Astrocyte of the cerebellum (primary cell): ENCODE results near the gene ST3GAL3.

Source experiments
- DNase-seq: peaks from one replicate; pipeline ENCODE4 v3.0.0-alpha.2; 2011; ENCODE audit warnings: low read depth
- H3K4me3 ChIP-seq: 2 replicates; pipeline ENCODE4 v1.5.1; 2011; ENCODE audit warnings: mild to moderate bottlenecking, low read depth, low read length, moderate library complexity
- CTCF ChIP-seq: IDR thresholded peaks from 2 replicates; pipeline ENCODE4 v1.5.1; 2012; ENCODE audit warnings: low read length, low read depth, moderate library complexity, mild to moderate bottlenecking; ENCODE audit errors: missing control alignments
- in situ Hi-C: cut with HindIII; loops from 2 replicates; pipeline ENCODE4 v1.10.0; 2017; ENCODE audit warnings: low sequenced_read_pairs

ST3GAL3 gene

GRCh38 chr1:43879996-43880395, 172.7 kb downstream of the ST3GAL3 start:
- TF ChIP-seq CTCF = no peak
- H3K4me3 ChIP-seq = no peak overlapping the region
- no peak for DNase-seq
- in situ Hi-C loops = no loop called here

- in situ Hi-C loops = no loop called here
- no peak for DNase-seq
- no peak overlapping the region for H3K4me3 ChIP-seq
- TF ChIP-seq CTCF = no peak
Observed at GRCh38 chr1:43880604-43881003, 173.3 kb downstream of the ST3GAL3 start.

GRCh38 chr1:43881415-43881814, 174.1 kb downstream of the ST3GAL3 start:
- DNase-seq = no peak
- TF ChIP-seq CTCF = no peak
- in situ Hi-C loops = no loop called here
- no peak overlapping the region for H3K4me3 ChIP-seq

GRCh38 chr1:43882763-43883162, 175.4 kb downstream of the ST3GAL3 start:
- in situ Hi-C loops = no loop called here
- H3K4me3 ChIP-seq = no peak overlapping the region
- no peak for DNase-seq
- TF ChIP-seq CTCF = no peak

- DNase-seq = no peak
- in situ Hi-C loops = no loop called here
- TF ChIP-seq CTCF = no peak
- no peak overlapping the region for H3K4me3 ChIP-seq
Observed at GRCh38 chr1:43883321-43883720, 176.0 kb downstream of the ST3GAL3 start.

- in situ Hi-C loops = no loop called here
- no peak for DNase-seq
- H3K4me3 ChIP-seq = no peak overlapping the region
- no peak for TF ChIP-seq CTCF
Observed at GRCh38 chr1:43885279-43885801, 178.0 kb downstream of the ST3GAL3 start.

- no peak for DNase-seq
- H3K4me3 ChIP-seq = no peak overlapping the region
- in situ Hi-C loops = no loop called here
- TF ChIP-seq CTCF = no peak
Observed at GRCh38 chr1:43887748-43888147, 180.4 kb downstream of the ST3GAL3 start.
